Cardiac atrium fibroblast (primary cell): ENCODE measurements around the gene CERS2. TPM values are rescaled to one million over a fixed set of nuclear protein-coding genes. Genes with fewer than 3 reads are reported as not detected.

Experiments used
- total RNA-seq: library from RNA; depleted of rRNA; stranded (reverse); fragments of >200 nt; gene quantifications from 2 replicates; pipeline ENCODE4 v1.2.3, GENCODE V29; 2015

The CERS2 gene
- 121 and 138 TPM in 2 replicates for total RNA-seq

DNA sequence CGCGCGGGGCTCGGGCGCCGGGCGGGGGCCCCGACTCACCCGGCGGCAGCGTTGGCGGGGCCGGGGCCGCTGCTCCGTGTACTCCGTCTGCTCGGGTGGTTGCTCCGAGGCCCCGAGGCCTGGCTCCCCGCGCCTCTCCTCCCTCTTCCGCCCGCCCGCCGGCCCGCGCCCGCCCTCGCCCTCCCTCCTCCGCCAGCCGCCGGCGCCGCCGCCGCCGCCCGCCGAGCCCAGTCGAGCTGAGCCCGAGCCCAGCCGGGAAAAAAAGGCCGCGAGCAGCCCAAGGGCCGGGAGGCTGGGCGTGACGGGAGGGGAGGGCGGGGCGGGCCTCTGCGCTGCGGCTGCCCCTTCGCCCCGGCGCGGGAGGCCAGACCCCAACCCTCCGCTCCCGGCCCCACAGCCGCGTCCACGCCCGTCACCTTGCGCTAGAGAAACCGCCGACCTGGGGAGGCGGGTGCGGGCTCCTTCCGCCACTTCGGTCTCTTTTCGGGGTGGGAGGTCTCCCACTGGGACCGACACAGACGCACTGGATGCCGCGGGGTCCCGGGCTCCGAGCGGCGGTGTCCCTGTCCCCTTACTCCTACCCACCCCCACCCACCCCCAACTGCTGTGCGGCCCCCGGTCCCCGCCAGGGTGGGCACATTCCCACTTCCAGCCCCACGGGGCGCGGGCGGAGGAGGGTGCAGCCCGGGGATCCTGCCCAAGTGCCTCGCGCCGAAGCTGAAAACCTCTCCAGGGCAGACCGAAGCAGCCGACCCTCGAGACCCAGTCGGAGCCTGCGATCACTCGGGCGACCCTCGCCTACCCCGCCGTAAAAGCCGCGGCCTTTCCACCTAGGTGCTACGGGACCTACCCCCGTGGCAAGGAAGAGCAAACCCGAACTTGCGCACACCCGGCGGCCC lies at the start of gene CERS2:
Gene CERS2 (minus strand): TSS at position 256 of the 899 bp plus-strand sequence. CDS start 5,745 bp downstream, outside the sequence.

GRCh38 chr1:151008244-151009205 lies 33.9 kb upstream of the CERS2 start, which contains the start of gene PRUNE1:
PRUNE1 (plus strand) TSS chr1:151008449; CDS start chr1:151008633, 184 bp downstream.

DNA sequence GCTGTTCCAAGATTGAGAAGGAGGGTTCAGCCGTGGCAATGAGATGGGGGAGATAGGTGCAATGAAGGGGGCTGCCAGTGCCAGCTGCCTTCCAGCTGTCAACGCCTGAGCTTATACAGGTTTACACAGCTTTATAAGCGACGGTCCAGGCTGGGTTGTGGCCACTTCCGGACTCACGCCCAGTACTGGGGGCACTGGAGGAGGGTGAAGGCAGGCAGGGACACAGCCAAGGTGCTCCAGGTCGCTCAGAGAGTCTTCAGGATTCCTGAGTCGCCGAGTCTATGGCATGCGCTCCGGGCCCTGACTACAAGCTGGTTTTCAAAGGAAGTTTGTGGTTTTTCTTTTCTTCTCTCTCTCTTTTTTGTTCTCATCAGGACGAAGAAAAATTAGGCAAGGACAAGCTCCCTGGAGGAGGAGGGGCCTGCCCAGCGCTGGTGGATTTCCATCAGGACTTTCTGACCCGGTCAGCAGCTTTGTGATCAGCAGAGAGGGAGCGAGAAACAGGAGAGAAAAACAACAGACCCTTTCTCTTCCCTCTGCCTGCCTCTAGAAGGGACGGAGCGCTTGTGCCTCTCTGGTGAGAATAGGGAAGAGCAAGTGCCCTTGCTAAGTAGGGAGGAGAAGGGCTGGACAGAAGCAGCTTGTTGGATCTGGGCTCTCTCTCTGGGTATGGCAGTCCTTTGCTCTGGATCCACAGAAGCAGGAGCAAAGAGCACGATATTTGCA lies 31.9 kb upstream of the CERS2 start, which contains the start of gene MINDY1:
Gene MINDY1 (minus strand): TSS at position 576 of the 726 bp plus-strand sequence. CDS start 4,285 bp downstream, outside the sequence.

GRCh38 chr1:150981805-150982712 lies 7.4 kb upstream of the CERS2 start, which contains the start of gene ANXA9:
ANXA9 (plus strand) TSS chr1:150982292; CDS start chr1:150983106, 814 bp downstream.

GRCh38 chr1:150926097-150926741 lies 48.4 kb downstream of the CERS2 start, which contains the start of gene SETDB1:
SETDB1 (plus strand) TSS chr1:150926363; CDS start chr1:150927715, 1,352 bp downstream.

Other genes with a start within 250 kb of the CERS2 start
- 2.0 and 3.1 TPM in 2 replicates for gene CTSS, start 209.1 kb downstream of the CERS2 start, total RNA-seq
- gene CTSK, start 166.6 kb downstream of the CERS2 start, total RNA-seq: 13.8 and 18.4 TPM in 2 replicates
- gene ARNT, start 98.2 kb downstream of the CERS2 start, total RNA-seq: 27.6 and 36.8 TPM in 2 replicates
- gene CTXND2, start 87.7 kb downstream of the CERS2 start, total RNA-seq: not detected in 2 replicates
- 17.7 and 26.5 TPM in 2 replicates for gene SETDB1, start 48.5 kb downstream of the CERS2 start, total RNA-seq
- gene ANXA9, start 7.5 kb upstream of the CERS2 start, total RNA-seq: not detected in 2 replicates
- 3.8 and 10.7 TPM in 2 replicates for gene MINDY1, start 32.1 kb upstream of the CERS2 start, total RNA-seq
- gene PRUNE1, start 33.6 kb upstream of the CERS2 start, total RNA-seq: 19.0 and 19.9 TPM in 2 replicates
- gene BNIPL, start 61.8 kb upstream of the CERS2 start, total RNA-seq: 0.49 TPM in 1 of 2 replicates, not detected in the other
- 0.72 and 1.8 TPM in 2 replicates for gene C1orf56, start 72.9 kb upstream of the CERS2 start, total RNA-seq
- 41.9 and 42.8 TPM in 2 replicates for gene CDC42SE1, start 84.8 kb upstream of the CERS2 start, total RNA-seq
- 1.8 and 2.1 TPM in 2 replicates for gene MLLT11, start 85.6 kb upstream of the CERS2 start, total RNA-seq
- 11.8 and 14.1 TPM in 2 replicates for gene GABPB2, start 95.9 kb upstream of the CERS2 start, total RNA-seq
- 2.0 and 3.1 TPM in 2 replicates for gene SEMA6C, start 171.8 kb upstream of the CERS2 start, total RNA-seq
- gene TNFAIP8L2, start 181.8 kb upstream of the CERS2 start, total RNA-seq: not detected in 2 replicates
- 7.6 and 8.7 TPM in 2 replicates for gene LYSMD1, start 191.1 kb upstream of the CERS2 start, total RNA-seq
- 25.1 and 30.7 TPM in 2 replicates for gene SCNM1, start 191.3 kb upstream of the CERS2 start, total RNA-seq
- not detected in 2 replicates for gene TMOD4, start 201.1 kb upstream of the CERS2 start, total RNA-seq
- 33.4 and 60.7 TPM in 2 replicates for gene VPS72, start 215.4 kb upstream of the CERS2 start, total RNA-seq
- gene PIP5K1A, start 223.7 kb upstream of the CERS2 start, total RNA-seq: 42.6 and 49.4 TPM in 2 replicates